CMK (cell line): Measurements from ENCODE around the gene ZC3H7B.
"Not testable (repeated sequence)": the region's sequence is repeated elsewhere in the genome, so short reads cannot be mapped to it uniquely, and the experiment has no call there.

ENCODE experiments used
- DNase-seq: peaks from one replicate; pipeline ENCODE4 v3.0.0-alpha.2; 2010; ENCODE audit warnings: low read depth

Gene ZC3H7B

DNA sequence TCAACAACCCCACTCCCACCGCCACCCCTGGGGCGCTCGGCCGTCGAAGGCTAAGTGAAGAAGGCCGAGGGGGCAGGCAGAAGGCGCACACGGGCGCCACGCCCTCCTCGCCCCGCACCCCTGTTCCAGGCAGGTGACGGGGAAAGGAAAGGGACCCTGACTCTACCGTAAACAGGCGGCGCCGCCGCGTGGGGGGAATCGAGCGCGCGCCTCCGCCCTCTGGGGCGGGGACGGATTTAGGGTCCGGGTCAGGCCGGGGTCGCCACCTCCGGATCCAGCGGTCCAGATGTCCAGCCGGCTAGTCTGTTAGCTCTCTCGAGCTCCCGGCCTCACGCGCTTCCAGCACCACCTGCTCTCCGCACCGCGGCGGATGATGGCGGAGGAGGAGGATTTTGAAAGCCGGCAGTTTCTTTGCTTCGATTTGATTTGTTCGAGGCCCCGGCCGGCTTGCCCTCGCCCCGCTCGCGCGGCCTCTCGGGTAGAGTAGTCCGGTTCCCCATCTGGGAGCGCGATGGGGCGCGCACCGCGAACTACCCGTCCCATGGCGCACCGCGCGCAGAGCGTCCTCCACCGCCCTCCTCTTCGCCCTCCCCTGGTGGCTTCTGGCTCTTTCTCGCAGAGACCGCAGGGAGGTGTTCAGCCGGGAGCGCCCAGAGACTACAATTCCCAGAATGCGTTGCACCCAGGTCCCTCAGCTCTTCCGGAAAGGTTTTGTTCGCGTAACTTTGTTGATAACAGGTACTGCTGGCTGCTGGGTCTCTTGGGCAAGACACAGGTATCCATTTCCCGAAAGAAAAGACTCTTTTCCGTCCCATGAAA lies 15.3 kb upstream of the ZC3H7B start, which contains the start of gene RANGAP1:
Gene RANGAP1, minus strand, starts transcription at position 368 of the 819 bp plus-strand sequence. CDS start 5,143 bp downstream, outside the sequence.
- peak; percentile 94 for DNase-seq

DNA sequence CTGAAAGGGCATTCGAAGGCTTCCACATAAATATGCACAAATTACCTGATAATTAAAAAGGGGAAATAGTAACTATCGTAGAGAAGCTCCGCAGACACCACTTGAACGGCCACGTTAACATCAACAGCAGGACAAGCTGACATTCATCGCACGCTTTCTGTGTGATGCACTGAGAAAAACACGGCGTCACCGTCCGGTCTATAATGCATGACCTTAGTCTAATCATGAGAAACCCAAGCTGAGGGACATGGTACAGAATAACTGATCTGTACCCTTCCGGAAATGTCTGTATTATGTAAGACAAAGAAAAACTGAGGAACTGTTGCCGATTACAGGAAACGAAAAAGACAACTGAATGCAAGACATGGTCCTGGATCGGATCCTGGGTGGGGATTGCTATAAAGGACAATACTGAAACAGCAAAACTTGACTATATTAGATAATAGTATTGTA lies 14.7 kb upstream of the ZC3H7B start:
- peak; percentile 45 for DNase-seq

DNA sequence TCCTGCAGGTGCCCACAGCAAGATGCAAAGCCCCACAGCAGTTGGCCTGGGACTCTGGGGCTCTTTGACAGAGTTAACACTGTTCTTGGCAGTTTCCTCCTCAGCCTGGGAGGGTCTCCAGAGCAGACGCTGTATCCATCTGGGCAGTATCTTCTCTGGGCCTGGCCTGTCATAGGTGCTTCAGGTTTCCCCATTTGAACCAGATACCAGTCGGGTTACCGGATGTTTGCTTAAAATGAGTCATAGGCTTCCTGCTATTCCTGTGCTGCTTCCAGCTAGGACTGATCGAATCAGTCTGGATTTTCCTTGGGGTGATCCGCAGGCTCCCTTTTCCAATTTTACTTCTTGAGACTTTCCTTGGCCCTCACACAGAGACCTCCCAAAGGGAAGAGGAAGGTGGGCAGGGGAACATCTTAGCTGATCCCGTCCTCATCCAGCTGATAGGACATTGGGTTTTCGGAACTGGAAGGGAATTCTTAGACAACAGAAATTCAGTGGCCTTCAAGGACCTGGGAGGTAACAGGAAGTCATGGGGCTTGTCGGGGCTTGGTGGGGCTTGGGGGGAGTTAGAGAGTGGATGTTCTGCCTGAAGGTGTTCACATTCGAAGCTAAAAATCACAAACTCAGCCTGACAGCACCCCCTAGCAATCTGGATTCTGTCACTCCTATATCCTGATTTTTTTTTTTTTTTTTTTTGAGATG lies 12.9 kb upstream of the ZC3H7B start:
- no peak for DNase-seq

DNA sequence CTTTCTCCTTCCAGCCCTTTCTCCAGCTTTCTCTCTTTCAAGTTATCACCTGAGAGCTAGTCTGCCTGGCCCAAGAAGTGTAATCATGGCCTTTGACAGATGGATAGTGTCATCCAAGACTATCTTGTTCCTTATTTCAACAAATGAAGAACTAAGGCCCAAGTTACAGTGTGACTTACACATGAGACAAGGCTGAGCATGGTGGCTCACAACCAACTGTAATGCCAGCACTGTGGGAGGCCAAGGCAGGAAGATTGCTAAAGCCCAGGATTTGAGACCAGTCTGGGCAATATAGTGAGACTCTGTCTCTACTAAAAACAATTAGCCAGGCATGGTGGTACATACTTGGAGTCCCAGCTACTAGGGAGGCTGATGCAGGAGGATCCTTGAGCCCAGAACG lies 11.7 kb upstream of the ZC3H7B start:
- DNase-seq, result no peak

DNA sequence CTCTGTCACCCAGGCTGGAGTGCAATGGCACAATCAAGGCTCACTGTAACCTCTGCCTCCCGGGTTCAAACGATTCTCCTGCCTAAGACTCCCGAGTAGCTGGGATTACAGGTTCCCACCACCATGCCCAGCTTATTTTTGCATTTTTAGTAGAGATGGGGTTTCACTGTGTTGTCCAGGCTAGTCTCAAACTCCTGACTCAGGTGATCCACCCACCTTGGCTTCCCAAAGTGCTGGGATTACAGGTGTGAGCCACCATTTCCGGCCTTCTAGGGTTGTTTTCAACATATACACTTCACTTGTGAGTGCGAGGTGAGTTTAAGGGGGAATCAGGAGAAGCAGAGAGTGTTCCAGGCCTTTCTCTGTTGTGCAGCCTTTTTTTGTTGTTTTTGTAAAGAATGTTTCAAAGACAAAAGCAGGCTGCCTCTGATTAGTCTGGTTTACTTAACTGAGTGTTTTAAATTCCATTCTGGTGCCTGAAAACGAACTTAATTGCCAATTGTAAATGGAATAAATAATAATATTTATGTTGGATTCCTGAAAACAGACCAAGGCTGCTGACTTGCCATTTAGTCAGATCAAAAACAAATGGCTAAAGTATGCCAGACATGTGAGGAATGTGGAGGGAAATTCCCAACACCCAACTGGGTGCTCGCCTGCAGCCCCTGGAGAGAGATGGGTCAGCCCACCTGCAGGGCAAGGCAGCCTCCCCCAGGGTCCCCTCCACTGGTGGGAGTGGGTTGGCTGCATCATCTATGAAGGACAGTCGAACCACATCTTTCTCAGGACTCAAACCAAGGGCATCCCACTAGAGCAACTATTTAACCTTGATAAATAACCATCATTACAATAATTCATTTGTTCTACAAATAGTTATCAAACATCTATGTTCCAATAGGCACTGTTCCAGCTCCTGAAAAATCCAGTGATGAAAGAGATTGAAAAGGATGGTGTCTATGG lies 10.8 kb upstream of the ZC3H7B start:
- DNase-seq, result no peak

DNA sequence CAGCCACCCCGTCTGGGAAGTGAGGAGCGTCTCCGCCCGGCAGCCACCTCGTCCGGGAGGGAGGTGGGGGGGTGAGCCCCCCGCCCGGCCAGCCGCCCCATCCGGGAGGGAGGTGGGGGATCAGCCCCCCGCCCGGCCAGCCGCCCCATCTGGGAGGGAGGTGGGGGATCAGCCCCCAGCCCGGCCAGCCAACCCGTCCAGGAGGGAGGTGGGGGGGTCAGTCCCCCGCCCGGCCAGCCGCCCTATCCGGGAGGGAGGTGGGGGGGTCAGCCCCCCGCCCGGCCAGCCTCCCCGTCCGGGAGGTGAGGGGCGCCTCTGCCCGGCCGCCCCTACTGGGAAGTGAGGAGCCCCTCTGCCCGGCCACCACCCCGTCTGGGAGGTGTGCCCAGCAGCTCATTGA lies 6.5 kb upstream of the ZC3H7B start:
- not testable (repeated sequence) for DNase-seq

DNA sequence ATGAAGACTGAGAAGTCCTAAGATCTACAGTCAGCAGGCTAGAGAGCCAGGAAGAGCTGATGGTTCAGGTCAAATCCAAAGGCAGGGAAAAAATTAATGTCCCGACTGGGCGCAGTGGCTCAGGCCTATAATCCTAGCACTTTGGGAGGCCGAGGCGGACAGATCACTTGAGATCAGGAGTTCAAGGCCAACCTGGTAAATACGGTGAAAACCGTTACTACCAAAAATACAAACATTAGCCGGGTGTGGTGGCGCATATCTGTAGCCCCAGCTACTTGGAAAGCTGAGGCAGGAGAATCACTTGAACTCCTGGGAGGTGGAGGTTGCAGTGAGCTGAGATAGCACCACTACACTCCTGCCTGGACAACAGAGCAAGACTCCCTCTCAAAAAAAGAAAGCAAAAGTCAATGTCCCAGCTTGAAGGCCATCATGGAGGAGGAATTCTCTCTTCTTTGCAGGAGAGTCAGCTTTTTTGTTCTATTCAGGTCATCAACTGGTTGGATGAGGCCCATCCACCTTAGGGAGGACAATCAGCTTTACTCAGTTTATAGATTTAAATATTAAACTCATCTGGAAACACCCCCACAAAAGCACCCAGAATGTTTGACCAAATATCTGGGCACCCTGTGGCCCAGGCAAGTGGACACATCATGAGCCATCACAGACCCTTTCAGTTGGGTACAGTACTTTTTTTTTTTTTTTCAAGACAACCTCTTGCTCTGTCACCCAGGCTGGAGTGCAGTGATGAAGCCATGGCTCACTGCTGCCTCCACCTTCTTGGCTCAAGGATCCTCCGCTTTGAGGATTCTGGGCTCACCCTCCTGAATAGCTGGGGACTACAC lies 4.3 kb upstream of the ZC3H7B start:
- no peak for DNase-seq

DNA sequence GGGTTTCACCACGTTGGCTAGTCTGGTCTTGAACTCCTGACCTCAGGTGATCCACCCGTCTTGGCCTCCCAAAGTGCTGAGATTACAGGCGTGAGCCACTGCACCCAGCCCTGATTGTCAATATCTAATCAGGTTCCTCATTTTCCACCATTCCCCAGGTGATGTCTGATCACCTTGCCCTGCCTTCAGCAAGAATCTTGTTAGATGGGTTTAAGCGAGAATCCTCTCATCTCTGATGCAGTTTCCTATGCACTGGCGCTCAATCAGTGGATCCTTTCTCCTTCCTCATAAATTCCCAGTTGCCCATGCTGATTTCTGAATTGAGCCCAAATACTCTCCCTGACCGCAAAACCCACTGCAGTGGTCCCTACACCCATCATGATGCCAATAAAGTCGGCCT lies 664 bp upstream of the ZC3H7B start:
- no peak for DNase-seq

DNA sequence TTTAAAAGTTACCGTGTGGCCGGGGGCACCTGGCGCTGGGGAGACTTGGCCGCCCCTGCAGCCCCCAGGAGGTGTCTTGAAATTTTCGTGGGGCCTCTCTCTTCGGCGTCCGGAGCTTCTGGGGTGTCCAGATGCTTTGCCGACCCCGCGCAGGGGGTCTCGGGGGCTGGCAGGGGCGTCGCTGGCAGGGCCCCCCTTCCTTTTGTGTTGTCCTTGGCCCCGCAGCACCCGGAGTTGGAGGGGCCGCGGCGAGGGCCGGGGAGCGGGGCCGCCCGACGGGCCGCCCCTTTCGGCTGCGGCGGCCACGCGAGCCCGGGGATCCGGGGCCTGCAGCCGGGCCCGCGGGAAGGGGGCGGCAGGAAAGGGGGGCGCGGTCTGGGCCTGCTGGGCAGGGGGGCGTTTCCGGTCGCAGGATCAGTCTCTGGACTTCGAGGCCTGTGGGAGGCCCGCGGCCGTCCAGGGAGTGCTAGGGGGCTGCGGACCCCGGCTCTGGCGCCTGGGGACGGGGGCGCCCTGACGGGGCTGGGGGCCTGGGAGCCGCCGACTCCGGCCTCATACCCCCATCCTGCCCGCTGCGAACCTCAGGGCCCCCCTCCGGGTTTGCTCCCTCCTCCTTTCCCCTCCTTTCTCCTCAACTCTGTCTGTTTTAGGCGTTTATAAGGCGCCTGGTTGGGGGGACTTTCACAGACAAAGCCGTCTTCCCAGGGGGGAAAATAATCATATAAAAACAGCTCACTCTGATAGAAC lies 869 bp downstream of the ZC3H7B start:
- no peak for DNase-seq

DNA sequence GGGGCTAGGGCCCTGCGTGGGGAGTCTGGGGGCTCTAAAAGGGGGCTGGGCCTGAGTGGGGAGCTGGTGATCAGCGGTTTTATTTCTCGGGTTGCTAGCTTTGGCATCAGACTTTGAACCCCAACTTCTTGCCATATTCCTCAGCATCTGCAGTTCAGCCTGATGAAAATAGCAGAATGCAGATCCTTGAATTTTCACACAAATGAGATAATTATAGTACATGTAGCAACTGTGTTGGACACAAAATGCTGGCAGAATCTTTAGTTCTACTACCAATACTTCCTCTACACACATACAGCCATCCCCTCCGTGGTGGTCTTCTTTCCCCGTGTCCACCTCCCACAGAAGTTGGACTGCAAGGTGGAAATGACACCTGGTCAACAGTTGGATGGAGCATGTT lies 1.5 kb downstream of the ZC3H7B start:
- DNase-seq, result no peak

DNA sequence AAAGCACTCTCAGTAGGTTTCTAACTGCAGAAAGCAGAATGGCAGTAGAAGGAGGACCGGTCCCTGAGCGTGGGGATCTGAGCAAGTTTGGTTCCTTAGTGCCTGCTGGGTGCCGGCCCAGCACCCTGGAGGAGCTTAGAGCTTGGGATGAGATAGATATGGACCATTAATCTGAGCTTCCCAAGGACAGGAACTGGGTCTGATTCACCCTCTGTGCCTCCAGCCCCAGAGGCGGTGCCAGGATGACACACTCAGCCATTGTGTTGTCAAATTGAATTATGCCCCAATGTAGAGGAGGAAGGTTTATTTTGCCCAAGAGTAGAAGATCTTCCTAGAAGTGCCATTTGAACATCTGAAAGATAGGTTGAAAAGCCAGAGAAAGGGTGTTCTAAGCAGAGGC lies 4.3 kb downstream of the ZC3H7B start:
- DNase-seq, result no peak

DNA sequence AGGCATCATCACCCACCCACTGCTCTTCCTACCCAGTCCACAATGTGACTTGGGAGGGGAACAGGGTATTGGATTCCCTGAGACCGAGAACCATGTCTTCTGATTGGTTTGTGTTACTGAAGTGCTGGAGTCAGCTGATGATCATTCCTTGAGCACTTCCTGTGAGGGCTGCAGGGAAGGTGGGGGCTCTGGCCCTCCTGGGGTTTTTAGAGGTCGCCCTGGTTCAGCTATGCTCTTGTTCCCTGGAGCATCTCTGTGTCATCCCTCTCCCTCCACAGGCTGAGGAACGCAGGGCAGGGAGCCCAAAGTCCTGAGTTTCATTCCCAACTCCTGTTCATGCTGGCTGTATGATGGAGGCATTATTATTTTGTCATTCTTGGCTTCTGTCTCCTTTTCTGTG lies 6.7 kb downstream of the ZC3H7B start:
- DNase-seq, result no peak

DNA sequence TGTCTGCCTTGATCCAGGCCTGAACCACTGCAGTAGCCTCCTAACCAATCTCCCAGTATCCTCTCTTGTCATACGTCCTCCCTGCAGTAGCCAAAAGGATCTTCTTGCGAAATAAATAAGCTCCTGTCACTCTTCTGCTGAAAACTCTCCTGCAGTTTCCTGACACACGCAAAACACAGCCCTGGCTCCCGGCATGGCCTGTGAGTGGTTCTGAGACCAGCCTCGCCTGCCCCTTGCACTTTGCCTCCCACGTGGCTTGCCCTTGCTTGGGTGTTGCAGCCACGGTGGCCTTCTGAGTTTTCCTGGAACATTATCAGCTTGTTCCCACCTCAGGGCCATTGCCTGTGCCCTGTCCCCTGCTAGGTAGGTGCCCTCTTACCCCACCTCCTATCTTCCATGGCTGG lies 7.2 kb downstream of the ZC3H7B start:
- no peak for DNase-seq

DNA sequence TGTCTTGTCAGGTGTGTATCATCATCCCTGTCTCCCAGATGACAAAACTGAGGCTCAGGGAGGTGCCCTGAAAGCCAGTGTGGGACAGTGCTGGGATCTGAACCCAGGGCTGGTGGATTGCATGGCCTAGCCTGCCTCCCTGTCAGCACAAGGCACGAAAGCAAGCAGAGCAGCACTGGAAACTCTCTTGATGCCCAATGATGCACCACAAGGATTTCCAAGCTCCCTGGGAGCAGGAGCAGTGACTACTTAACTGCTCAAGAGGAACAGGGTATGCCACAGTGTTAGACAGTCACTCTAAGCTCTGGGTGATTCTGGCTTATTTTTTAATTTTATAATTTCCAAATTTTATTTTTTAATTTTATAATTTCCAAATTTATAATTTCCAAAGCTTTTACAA lies 9.0 kb downstream of the ZC3H7B start:
- DNase-seq, result no peak

DNA sequence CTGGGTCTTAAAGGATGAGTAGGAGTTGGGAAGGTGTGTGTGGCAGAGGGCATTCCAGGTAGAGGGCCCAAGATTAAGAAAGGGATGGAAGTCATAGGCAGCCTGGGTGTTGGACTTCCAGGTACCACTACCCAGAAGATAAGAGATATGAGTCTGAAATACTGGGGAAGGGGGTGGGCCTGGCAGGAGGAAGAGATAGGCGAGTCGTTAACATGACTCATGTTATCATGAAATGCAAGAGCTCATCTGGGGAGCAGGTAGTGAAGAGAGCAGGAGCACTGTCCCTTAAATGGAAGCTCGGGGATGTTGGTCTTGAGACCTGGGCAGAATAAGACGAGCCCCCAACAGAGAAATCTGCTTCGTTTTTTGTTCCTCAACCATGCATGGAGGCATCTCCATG lies 10.2 kb downstream of the ZC3H7B start:
- DNase-seq, result no peak

DNA sequence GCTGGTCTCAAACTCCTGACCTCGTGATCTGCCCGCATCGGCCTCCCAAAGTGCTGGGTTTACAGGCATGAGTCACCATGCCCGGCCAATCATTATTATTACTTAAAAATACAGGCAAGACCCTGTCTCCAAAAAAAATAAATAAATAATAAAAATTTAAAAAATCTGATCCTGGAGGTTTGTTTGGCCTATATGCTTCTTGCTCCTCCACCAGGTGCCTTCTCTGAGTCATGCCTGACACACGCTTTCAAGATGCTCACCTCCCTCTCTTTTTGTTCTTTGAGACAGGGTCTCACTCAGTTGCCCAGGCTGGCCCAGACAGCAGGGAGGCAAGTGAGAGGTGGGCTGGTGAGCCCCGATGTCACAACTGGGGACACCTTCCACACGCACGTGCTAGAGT lies 13.5 kb downstream of the ZC3H7B start:
- no peak for DNase-seq

DNA sequence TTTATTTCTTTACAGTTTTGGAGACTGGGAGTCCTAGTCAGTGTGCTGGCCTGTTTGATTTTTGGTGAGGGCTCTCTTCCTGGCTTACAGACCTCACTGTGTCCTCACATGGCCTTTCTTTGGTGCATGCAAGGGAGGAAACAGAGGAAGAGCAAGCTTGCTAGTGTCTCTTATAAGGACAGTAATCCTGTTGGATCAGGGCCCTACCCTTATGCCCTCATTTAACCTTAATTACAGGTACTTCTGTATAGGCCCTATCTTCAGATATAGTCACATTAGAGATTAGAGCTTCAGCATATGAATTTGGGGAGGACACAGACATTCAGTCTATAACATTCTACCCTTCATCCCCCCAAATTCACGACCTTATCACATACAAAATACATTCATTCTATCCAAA lies 14.3 kb downstream of the ZC3H7B start:
- DNase-seq, result no peak

DNA sequence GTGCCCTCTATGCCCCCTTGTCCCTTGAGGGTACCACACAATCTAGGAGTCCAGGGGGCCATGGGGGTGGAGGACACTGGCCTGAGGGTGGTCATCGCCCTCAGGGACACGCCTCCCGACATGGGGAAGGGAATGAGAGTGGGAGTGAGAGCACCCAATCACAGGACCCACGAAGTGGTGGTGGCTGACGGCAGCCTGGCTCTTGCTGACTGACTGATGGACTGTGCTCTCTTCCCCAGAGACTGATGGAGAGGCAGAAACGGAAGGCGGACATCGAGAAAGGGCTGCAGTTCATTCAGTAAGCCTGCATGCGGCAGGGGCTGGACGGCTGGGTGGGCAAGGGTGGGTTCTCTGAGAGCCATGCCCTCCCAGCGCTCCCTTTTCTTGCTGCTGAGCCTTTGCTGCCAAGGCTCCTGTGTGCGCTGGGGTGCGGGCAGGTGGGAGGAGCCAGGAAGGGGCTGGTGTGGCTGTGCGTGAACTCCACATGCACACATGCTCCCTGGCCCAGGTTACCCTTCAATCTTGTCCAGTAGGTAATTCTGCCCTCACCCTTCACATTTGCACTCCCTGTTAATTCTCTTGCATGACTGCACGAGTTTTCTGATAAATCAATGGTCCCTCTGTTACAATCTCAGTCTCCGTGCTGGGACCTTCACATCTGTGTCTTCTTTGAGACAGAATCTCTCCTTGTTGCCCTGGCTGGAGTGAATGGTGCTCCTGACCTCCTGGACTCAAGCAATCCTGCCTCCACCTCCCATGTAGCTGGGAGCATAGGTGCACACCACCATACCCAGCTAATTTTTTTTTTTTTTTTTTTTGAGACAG lies 19.3 kb downstream of the ZC3H7B start:
- DNase-seq, result no peak

DNA sequence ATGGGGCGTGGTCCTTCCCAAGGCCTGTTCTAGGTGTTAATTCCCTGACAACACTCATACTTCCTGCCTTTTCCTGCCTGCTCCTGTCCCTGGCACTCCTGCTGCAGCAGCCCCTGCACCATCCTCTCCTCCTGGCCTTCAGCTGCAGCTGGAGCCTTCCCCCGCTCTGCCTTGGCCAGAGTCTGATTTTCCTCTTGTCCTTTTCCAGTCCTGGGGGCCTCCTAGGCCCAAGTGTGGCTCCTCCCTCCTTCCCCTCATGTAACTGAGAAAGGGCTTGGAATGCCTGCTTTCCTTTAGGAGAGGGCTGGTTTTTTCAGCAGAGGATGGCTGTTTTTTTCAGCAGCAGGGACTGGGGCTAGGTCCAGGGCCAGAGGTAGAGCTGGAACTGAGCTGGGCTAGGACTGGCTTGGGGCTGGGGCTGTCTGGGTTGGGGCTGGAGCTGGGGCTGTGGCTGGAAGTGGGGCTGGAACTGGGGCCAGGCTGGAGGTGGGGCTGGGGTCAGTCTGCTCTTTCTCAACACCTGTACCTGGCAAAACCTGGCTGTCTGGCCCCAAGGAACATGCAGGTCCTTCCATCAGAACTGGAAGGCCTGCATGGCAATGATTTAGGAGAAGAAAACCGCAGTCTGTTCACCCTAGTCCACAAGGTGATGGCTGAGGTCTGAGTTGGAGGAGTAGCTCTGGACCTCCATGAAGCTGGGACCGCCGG lies 23.6 kb downstream of the ZC3H7B start:
- DNase-seq, result no peak
